DOHH2 (cell line): ENCODE results near the gene HPSE2.

ENCODE experiments used
- CTCF ChIP-seq: fragments of 200-600 bp; sonication (generic); IDR thresholded peaks from one replicate; pipeline ENCODE4 v1.5.1; 2014; ENCODE audit warnings: antibody characterized with exemption, mild to moderate bottlenecking, low read depth, low read length; ENCODE audit not compliant: poor library complexity, severe bottlenecking
- EZH2phosphoT487 ChIP-seq: fragments of 200-600 bp; sonication (generic); IDR thresholded peaks from 2 replicates; pipeline ENCODE4 v1.6.1; 2017; ENCODE audit warnings: borderline replicate concordance, mild to moderate bottlenecking, antibody characterized with exemption, low read length, moderate library complexity, mixed read lengths

- TF ChIP-seq CTCF, result no peak
- no peak for TF ChIP-seq EZH2phosphoT487
Measured at GRCh38 chr10:98456686-98457482, 778.8 kb downstream of the HPSE2 start.
